GM10248 (cell line): ENCODE data around the gene PGBD5.
"Not testable (repeated sequence)": the region's sequence is repeated elsewhere in the genome, so short reads cannot be mapped to it uniquely, and the experiment has no call there.

ENCODE experiments used
- CTCF ChIA-PET: fragments of 300-600 bp; sonication (Branson Sonifier 250); formaldehyde crosslinking; extraction: SDS; loops from one replicate; lab custom pipeline; 2021; ENCODE audit warnings: antibody characterized with exemption; lab: Yijun Ruan, JAX
- POLR2A ChIA-PET: fragments of 350-650 bp; sonication (Branson Sonifier 250); formaldehyde crosslinking; extraction: SDS; loops from one replicate; lab custom pipeline; 2020; ENCODE audit warnings: antibody characterized with exemption; lab: Yijun Ruan, JAX
- DNase-seq: peaks from one replicate; pipeline ENCODE4 v3.0.0; 2012; ENCODE audit errors: extremely low spot score
- CTCF ChIP-seq: IDR thresholded peaks from 2 replicates; pipeline ENCODE4 v1.5.1; 2012; ENCODE audit warnings: mild to moderate bottlenecking, low read depth; ENCODE audit errors: extremely low read depth, missing control alignments, control extremely low read depth

The PGBD5 gene

GRCh38 chr1:230413061-230413460 lies 13.1 kb downstream of the PGBD5 start:
- POLR2A ChIA-PET, result no interaction called here
- DNase-seq, result no peak
- CTCF ChIA-PET, result no interaction called here
- no peak for TF ChIP-seq CTCF

DNA sequence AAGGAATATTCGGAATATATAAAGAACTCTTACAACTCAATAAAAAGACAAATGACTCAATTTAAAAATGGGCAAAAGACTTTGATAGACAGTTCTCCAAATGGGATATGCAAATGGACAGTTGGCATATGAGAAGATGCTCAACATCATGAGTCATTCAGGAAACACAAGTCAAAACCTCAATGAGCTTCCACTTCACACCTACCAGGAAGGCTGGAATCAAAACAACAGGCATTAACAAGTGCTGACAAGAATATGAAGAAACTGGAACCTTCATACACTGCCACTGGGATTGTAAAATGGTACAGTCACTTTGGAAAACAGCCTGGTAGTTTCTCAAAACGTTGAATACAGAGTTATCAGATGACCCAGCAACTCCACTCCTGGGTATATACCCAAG lies 17.2 kb downstream of the PGBD5 start:
- TF ChIP-seq CTCF, result no peak
- DNase-seq, result no peak
- ChIA-PET POLR2A (no interaction called here), CTCF (interaction anchor here (1.9 kb wide), 1 partner anchor 13 kb away, joined by 4 read pairs; no protein-coding TSS in a partner anchor)

DNA sequence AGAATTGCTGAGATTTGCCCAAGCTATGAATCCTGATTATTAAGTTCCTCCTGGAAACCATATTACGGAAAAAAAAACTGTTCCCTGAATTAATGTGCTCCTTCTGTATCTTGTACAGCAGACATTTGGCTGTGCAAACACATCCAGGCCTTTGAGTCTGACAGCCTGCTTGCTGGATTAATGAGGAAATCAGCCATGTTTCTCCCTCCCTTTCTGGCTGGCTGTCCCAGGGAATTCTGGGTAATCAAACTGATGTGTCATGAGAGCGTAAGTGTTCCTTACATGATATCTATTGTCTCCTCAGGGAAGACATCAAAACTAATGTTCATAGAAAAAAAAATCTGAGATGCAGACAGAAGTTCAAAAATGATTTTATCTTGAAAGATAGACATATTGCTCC lies 18.8 kb downstream of the PGBD5 start:
- POLR2A ChIA-PET, result no interaction called here
- no peak for DNase-seq
- CTCF ChIA-PET, result no interaction called here
- TF ChIP-seq CTCF, result no peak

DNA sequence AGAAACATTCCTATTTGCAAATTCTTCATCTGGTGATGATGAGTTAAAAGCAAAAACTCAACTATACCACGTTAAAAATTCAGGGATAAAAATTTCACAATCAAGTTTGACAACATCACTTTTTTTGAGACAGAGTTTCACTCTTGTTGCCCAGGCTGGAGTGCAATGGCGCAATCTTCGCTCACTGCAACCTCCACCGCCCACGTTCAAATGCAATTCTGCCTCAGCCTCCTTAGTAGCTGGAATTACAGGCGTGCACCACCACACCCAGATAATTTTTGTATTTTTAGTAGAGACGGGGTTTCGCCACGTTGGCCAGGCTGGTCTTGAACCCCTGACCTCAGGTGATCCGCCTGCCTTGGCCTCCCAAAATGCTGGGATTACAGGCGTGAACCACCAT lies 19.4 kb downstream of the PGBD5 start:
- DNase-seq, CTCF ChIA-PET, POLR2A ChIA-PET: not testable (repeated sequence)

GRCh38 chr1:230403442-230403841 lies 22.7 kb downstream of the PGBD5 start:
- POLR2A ChIA-PET, result no interaction called here
- DNase-seq, result no peak
- CTCF ChIA-PET, result no interaction called here
- no peak for TF ChIP-seq CTCF

GRCh38 chr1:230401763-230402294 lies 24.3 kb downstream of the PGBD5 start:
- CTCF ChIA-PET, result no interaction called here
- POLR2A ChIA-PET, result no interaction called here
- no peak for TF ChIP-seq CTCF
- DNase-seq, result no peak

DNA sequence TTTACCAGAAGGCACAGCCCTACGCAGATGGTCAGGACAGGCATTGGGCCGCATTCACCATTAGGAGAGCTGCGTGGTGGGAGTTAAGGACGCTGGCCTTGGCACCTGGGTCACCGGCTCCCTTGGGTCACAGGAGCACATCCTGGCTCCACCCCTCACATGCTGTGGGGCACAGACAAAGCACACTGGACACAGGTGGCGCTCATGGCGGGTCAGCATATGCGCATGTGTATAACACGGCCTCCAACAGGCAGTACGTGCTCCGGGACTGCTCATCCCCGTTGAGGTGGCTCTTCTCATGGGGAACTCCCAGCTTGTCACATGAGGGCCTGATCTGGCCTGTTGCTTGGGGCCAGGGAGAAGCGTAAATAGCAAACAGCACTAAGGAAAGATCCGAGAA lies 25.0 kb downstream of the PGBD5 start:
- TF ChIP-seq CTCF, result no peak
- ChIA-PET CTCF (no interaction called here), POLR2A (no interaction called here)
- no peak for DNase-seq
